Measurements from ENCODE around the gene AMDHD2.

Gene AMDHD2

GRCh38 chr16:2523801-2524231 is 3.6 kb downstream of the AMDHD2 start:
- Histone ChIP-seq H3K9me3 (ENCODE audit: control insufficient read depth, low read length) (no peaks in the 10 kb centered on the region), H3K36me3 (ENCODE audit: control insufficient read depth, insufficient read depth, low read length) (peaks cover 64% of the 10 kb centered on the region), H3K4me1 (ENCODE audit: control insufficient read depth, insufficient read depth, low read length, poor library complexity, severe bottlenecking) (peaks cover 10% of the 10 kb centered on the region), H3K4me3 (ENCODE audit: extremely low read depth, insufficient read depth, low read length, poor library complexity, severe bottlenecking) (no peak overlapping the region), H3K27ac (ENCODE audit: low read depth, low read length, severe bottlenecking) (no peak overlapping the region)
- 88 to 98% methylated on average over 5 of the region's 6 CpGs for WGBS, 2 experiments (ENCODE audit: insufficient coverage in 2 of 2)

GRCh38 chr16:2524339-2524938 is 4.3 kb downstream of the AMDHD2 start:
- Histone ChIP-seq H3K36me3 (ENCODE audit: control insufficient read depth, insufficient read depth, low read length) (peaks cover 65% of the 10 kb centered on the region), H3K4me3 (ENCODE audit: extremely low read depth, insufficient read depth, low read length, poor library complexity, severe bottlenecking) (no peak overlapping the region), H3K9me3 (ENCODE audit: control insufficient read depth, low read length) (no peaks in the 10 kb centered on the region), H3K4me1 (ENCODE audit: control insufficient read depth, insufficient read depth, low read length, poor library complexity, severe bottlenecking) (peaks cover 8% of the 10 kb centered on the region), H3K27ac (ENCODE audit: low read depth, low read length, severe bottlenecking) (no peak overlapping the region)
- 96 to 98% methylated on average over 5 to 7 of the region's 9 CpGs for WGBS, 2 experiments (ENCODE audit: insufficient coverage in 2 of 2)

GRCh38 chr16:2526135-2526534 is 6.0 kb downstream of the AMDHD2 start:
- Histone ChIP-seq H3K4me1 (ENCODE audit: control insufficient read depth, insufficient read depth, low read length, poor library complexity, severe bottlenecking) (peaks cover 4% of the 10 kb centered on the region), H3K4me3 (ENCODE audit: extremely low read depth, insufficient read depth, low read length, poor library complexity, severe bottlenecking) (no peak overlapping the region), H3K27ac (ENCODE audit: low read depth, low read length, severe bottlenecking) (no peak overlapping the region), H3K9me3 (ENCODE audit: control insufficient read depth, low read length) (no peaks in the 10 kb centered on the region), H3K36me3 (ENCODE audit: control insufficient read depth, insufficient read depth, low read length) (peaks cover 71% of the 10 kb centered on the region)
- 91 to 98% methylated on average over 7 to 8 of the region's 8 CpGs for WGBS, 2 experiments (ENCODE audit: insufficient coverage in 2 of 2)

GRCh38 chr16:2527071-2527783 is 7.1 kb downstream of the AMDHD2 start:
- 93 to 95% methylated on average over 10 to 12 of the region's 12 CpGs for WGBS, 2 experiments (ENCODE audit: insufficient coverage in 2 of 2)
- Histone ChIP-seq H3K4me1 (ENCODE audit: control insufficient read depth, insufficient read depth, low read length, poor library complexity, severe bottlenecking) (no peaks in the 10 kb centered on the region), H3K27ac (ENCODE audit: low read depth, low read length, severe bottlenecking) (no peak overlapping the region), H3K36me3 (ENCODE audit: control insufficient read depth, insufficient read depth, low read length) (peaks cover 63% of the 10 kb centered on the region), H3K9me3 (ENCODE audit: control insufficient read depth, low read length) (no peaks in the 10 kb centered on the region), H3K4me3 (ENCODE audit: extremely low read depth, insufficient read depth, low read length, poor library complexity, severe bottlenecking) (no peak overlapping the region)

- Histone ChIP-seq H3K27ac (ENCODE audit: low read depth, low read length, severe bottlenecking) (no peak overlapping the region), H3K4me3 (ENCODE audit: extremely low read depth, insufficient read depth, low read length, poor library complexity, severe bottlenecking) (no peak overlapping the region), H3K4me1 (ENCODE audit: control insufficient read depth, insufficient read depth, low read length, poor library complexity, severe bottlenecking) (peaks cover 2% of the 10 kb centered on the region), H3K36me3 (ENCODE audit: control insufficient read depth, insufficient read depth, low read length) (peaks cover 58% of the 10 kb centered on the region), H3K9me3 (ENCODE audit: control insufficient read depth, low read length) (no peaks in the 10 kb centered on the region)
- whole genome bisulfite sequencing, 2 experiments (ENCODE audit: insufficient coverage in 2 of 2): 95 to 97% methylated on average over 20 to 21 of the region's 24 CpGs
These were observed 7.6 kb downstream of the AMDHD2 start for GRCh38 chr16:2527784-2528100.

GRCh38 chr16:2528161-2529060 is 8.2 kb downstream of the AMDHD2 start:
- WGBS, 2 experiments (ENCODE audit: insufficient coverage in 2 of 2): 96 to 98% methylated on average over 31 to 33 of the region's 36 CpGs
- no peaks in the 10 kb centered on the region for H3K9me3 ChIP-seq (ENCODE audit: control insufficient read depth, low read length)
- peaks cover 52% of the 10 kb centered on the region for H3K36me3 ChIP-seq (ENCODE audit: control insufficient read depth, insufficient read depth, low read length)
- no peak overlapping the region for H3K4me3 ChIP-seq (ENCODE audit: extremely low read depth, insufficient read depth, low read length, poor library complexity, severe bottlenecking)
- H3K4me1 ChIP-seq (ENCODE audit: control insufficient read depth, insufficient read depth, low read length, poor library complexity, severe bottlenecking): peaks cover 5% of the 10 kb centered on the region
- H3K27ac ChIP-seq (ENCODE audit: low read depth, low read length, severe bottlenecking): no peak overlapping the region

- H3K27ac ChIP-seq (ENCODE audit: low read depth, low read length, severe bottlenecking): no peak overlapping the region
- 93 to 96% methylated on average over 29 of the region's 32 CpGs for whole genome bisulfite sequencing, 2 experiments (ENCODE audit: insufficient coverage in 2 of 2)
- peaks cover 5% of the 10 kb centered on the region for H3K4me1 ChIP-seq (ENCODE audit: control insufficient read depth, insufficient read depth, low read length, poor library complexity, severe bottlenecking)
- H3K9me3 ChIP-seq (ENCODE audit: control insufficient read depth, low read length): no peaks in the 10 kb centered on the region
- peaks cover 43% of the 10 kb centered on the region for H3K36me3 ChIP-seq (ENCODE audit: control insufficient read depth, insufficient read depth, low read length)
- H3K4me3 ChIP-seq (ENCODE audit: extremely low read depth, insufficient read depth, low read length, poor library complexity, severe bottlenecking): no peak overlapping the region
These were observed 9.1 kb downstream of the AMDHD2 start for GRCh38 chr16:2529061-2529931.

- Histone ChIP-seq H3K36me3 (ENCODE audit: control insufficient read depth, insufficient read depth, low read length) (peaks cover 36% of the 10 kb centered on the region), H3K27ac (ENCODE audit: low read depth, low read length, severe bottlenecking) (no peak overlapping the region), H3K9me3 (ENCODE audit: control insufficient read depth, low read length) (no peaks in the 10 kb centered on the region), H3K4me3 (ENCODE audit: extremely low read depth, insufficient read depth, low read length, poor library complexity, severe bottlenecking) (no peak overlapping the region), H3K4me1 (ENCODE audit: control insufficient read depth, insufficient read depth, low read length, poor library complexity, severe bottlenecking) (peaks cover 11% of the 10 kb centered on the region)
- WGBS, 2 experiments (ENCODE audit: insufficient coverage in 2 of 2): 93 to 96% methylated on average over 9 to 14 of the region's 15 CpGs
These were observed 9.9 kb downstream of the AMDHD2 start for GRCh38 chr16:2529961-2530628.

- Histone ChIP-seq H3K4me3 (ENCODE audit: extremely low read depth, insufficient read depth, low read length, poor library complexity, severe bottlenecking) (no peak overlapping the region), H3K4me1 (ENCODE audit: control insufficient read depth, insufficient read depth, low read length, poor library complexity, severe bottlenecking) (peaks cover 15% of the 10 kb centered on the region), H3K9me3 (ENCODE audit: control insufficient read depth, low read length) (no peaks in the 10 kb centered on the region), H3K36me3 (ENCODE audit: control insufficient read depth, insufficient read depth, low read length) (peaks cover 34% of the 10 kb centered on the region), H3K27ac (ENCODE audit: low read depth, low read length, severe bottlenecking) (no peak overlapping the region)
- 84 to 86% methylated on average over 13 to 14 of the region's 14 CpGs for WGBS, 2 experiments (ENCODE audit: insufficient coverage in 2 of 2)
These were observed 10.6 kb downstream of the AMDHD2 start for GRCh38 chr16:2530629-2531318.

Data from mesodermal cell (in vitro differentiated cells).